Upper lobe of left lung (tissue), 6 donors: Measurements from ENCODE around the gene ARHGEF3. TPM values are rescaled to one million over a fixed set of nuclear protein-coding genes. Genes with fewer than 3 reads are reported as not detected.

Experiments
- ATAC-seq, 2 donors: fragments of 200-7000 bp; cut with Tn5 transposase; one replicate each; pipeline ENCODE4 v1.9.1; 2022; ENCODE audit warnings: mild to moderate bottlenecking in 2 of 2, moderate library complexity in 2 of 2; ENCODE audit not compliant: low FRiP score in 2 of 2
- DNase-seq, 2 donors: peaks; one replicate each; pipeline ENCODE4 v3.0.0-alpha.2; 2019 to 2020
- H3K27ac ChIP-seq, 4 donors: fragments of 200-600 bp; sonication (generic); one replicate each; pipeline ENCODE4 v1.5.1; 2016 to 2019
- H3K27me3 ChIP-seq, 4 donors: fragments of 200-600 bp; sonication (generic); one replicate each; pipeline ENCODE4 v1.5.1; 2017 to 2019
- H3K36me3 ChIP-seq, 4 donors: fragments of 200-600 bp; sonication (generic); one replicate each; pipeline ENCODE4 v1.5.1; 2016 to 2019
- H3K4me1 ChIP-seq, 4 donors: fragments of 200-600 bp; sonication (generic); one replicate each; pipeline ENCODE4 v1.5.1; 2018 to 2019
- H3K4me3 ChIP-seq, 4 donors: fragments of 200-600 bp; sonication (generic); one replicate each; pipeline ENCODE4 v1.5.1; 2017 to 2019; ENCODE audit warnings: mild to moderate bottlenecking in 2 of 4, moderate library complexity in 1 of 4
- H3K9me3 ChIP-seq, 4 donors: fragments of 200-600 bp; sonication (generic); one replicate each; pipeline ENCODE4 v1.5.1; 2018 to 2019
- CTCF ChIP-seq, 6 experiments: fragments of 450-650 bp in 4 of 6; fragments of 200-600 bp in 2 of 6; sonication (generic) in 2 of 6; IDR thresholded peaks; one replicate each; pipeline ENCODE4 v1.5.1; 2016 to 2019; ENCODE audit warnings: antibody characterized with exemption in 6 of 6
- EP300 ChIP-seq, 4 donors: sonication (generic); formaldehyde crosslinking; IDR thresholded peaks; one replicate each; pipeline ENCODE4 v1.5.1; 2017; ENCODE audit warnings: antibody characterized with exemption in 4 of 4, control low read depth in 2 of 4
- POLR2A ChIP-seq, 4 donors: fragments of 450-650 bp; IDR thresholded peaks; one replicate each; pipeline ENCODE4 v1.5.1; 2016 to 2017; ENCODE audit warnings: antibody characterized with exemption in 4 of 4, mild to moderate bottlenecking in 2 of 4
- POLR2AphosphoS5 ChIP-seq, 2 donors: sonication (generic); formaldehyde crosslinking; IDR thresholded peaks; one replicate each; pipeline ENCODE4 v1.5.1; 2017; ENCODE audit warnings: antibody characterized with exemption in 2 of 2
- WGBS, 2 donors: methylation state at CpG; one replicate each; pipeline ENCODE4 v1.1.5; 2017 to 2018; 5-methylcytosine and 5-hydroxymethylcytosine counted together
- total RNA-seq, 6 donors: library from RNA; depleted of rRNA in 4 of 6; stranded (reverse); fragments of >200 nt in 4 of 6; gene quantifications; one replicate each; pipeline versions ENCODE4 v1.1.0 to v1.2.1, GENCODE V29; 2016 to 2021
- donor health status: DM: no; HTN: no; CAD: no; lungs with moderate emphysema.
- donor health status: DM: no; HTN: yes; CAD: no; lungs with severe emphysema.

Gene ARHGEF3
- total RNA-seq, 6 donors from 2014 or later, result 26.6 to 38.9 (median 30.0) TPM

- Histone ChIP-seq H3K27me3 (no peaks in the 10 kb centered on the region), H3K9me3 (no peaks in the 10 kb centered on the region), H3K27ac (peak overlapping the region in 1 of 4 donors; percentile 89), H3K36me3 (no peaks in the 10 kb centered on the region), H3K4me1 (peaks cover 58 to 83% (median 72%) of the 10 kb centered on the region in 4 donors), H3K4me3 (no peak overlapping the region)
- no peak for TF ChIP-seq POLR2A (IDR thresholded peaks at IDR 0.05)
- no peak for TF ChIP-seq CTCF (IDR thresholded peaks at IDR 0.05)
- TF ChIP-seq EP300 (IDR thresholded peaks at IDR 0.05), result no peak
- no peak for TF ChIP-seq POLR2AphosphoS5 (IDR thresholded peaks at IDR 0.05)
- 96 to 100% methylated on average over 1 of the region's 1 CpG for WGBS, 2 donors
- peak in 1 of 2 donors; percentile 35 for ATAC-seq
- DNase-seq, result no peak
Observed at GRCh38 chr3:56792193-56792592, 9.6 kb downstream of the ARHGEF3 start.

- Histone ChIP-seq H3K9me3 (no peaks in the 10 kb centered on the region), H3K36me3 (no peaks in the 10 kb centered on the region), H3K4me1 (peaks cover 67 to 83% (median 74%) of the 10 kb centered on the region in 4 donors), H3K27ac (peak overlapping the region; percentile 13 to 89 (median 79)), H3K27me3 (no peaks in the 10 kb centered on the region), H3K4me3 (no peak overlapping the region)
- 42 to 67% methylated on average over 6 of the region's 6 CpGs for WGBS, 2 donors
- TF ChIP-seq POLR2AphosphoS5 (IDR thresholded peaks at IDR 0.05) (no peak), POLR2A (IDR thresholded peaks at IDR 0.05) (peak in 1 of 4 donors; percentile 7), CTCF (IDR thresholded peaks at IDR 0.05) (no peak)
- ATAC-seq (no peak), DNase-seq (no peak)
Observed at GRCh38 chr3:56790016-56790821, 11.5 kb downstream of the ARHGEF3 start.

- DNase-seq, result no peak
- Histone ChIP-seq H3K27me3 (no peaks in the 10 kb centered on the region), H3K9me3 (no peaks in the 10 kb centered on the region), H3K4me1 (peaks cover 72 to 87% (median 77%) of the 10 kb centered on the region in 4 donors), H3K27ac (peak overlapping the region; percentile 43 to 89 (median 79)), H3K36me3 (no peaks in the 10 kb centered on the region), H3K4me3 (no peak overlapping the region)
- ATAC-seq, result no peak
- TF ChIP-seq POLR2AphosphoS5 (IDR thresholded peaks at IDR 0.05) (no peak), EP300 (IDR thresholded peaks at IDR 0.05) (no peak), POLR2A (IDR thresholded peaks at IDR 0.05) (no peak), CTCF (IDR thresholded peaks at IDR 0.05) (no peak)
- WGBS, 2 donors, result 73 to 74% methylated on average over 3 of the region's 3 CpGs
Observed at GRCh38 chr3:56789076-56789475, 12.7 kb downstream of the ARHGEF3 start.

GRCh38 chr3:56788521-56788920, 13.2 kb downstream of the ARHGEF3 start:
- WGBS, 2 donors, result 72 to 76% methylated on average over 2 of the region's 2 CpGs
- no peaks in the 10 kb centered on the region for H3K27me3 ChIP-seq
- no peak for TF ChIP-seq EP300 (IDR thresholded peaks at IDR 0.05)
- no peak for TF ChIP-seq CTCF (IDR thresholded peaks at IDR 0.05)
- no peak for TF ChIP-seq POLR2A (IDR thresholded peaks at IDR 0.05)
- TF ChIP-seq POLR2AphosphoS5 (IDR thresholded peaks at IDR 0.05), result no peak
- no peak overlapping the region for H3K4me3 ChIP-seq
- ATAC-seq (no peak), DNase-seq (no peak)
- H3K27ac ChIP-seq, result peak overlapping the region; percentile 43 to 89 (median 79)
- peaks cover 73 to 93% (median 83%) of the 10 kb centered on the region in 4 donors for H3K4me1 ChIP-seq
- no peaks in the 10 kb centered on the region for H3K36me3 ChIP-seq
- H3K9me3 ChIP-seq, result no peaks in the 10 kb centered on the region
